Neural cell (in vitro differentiated cells): ENCODE measurements around the gene SHCBP1. TPM values are rescaled to one million over a fixed set of nuclear protein-coding genes. Genes with fewer than 3 reads are reported as not detected.

Source experiments
- H2AFZ ChIP-seq: fragments of 200-600, 300-800 bp; sonication (generic), shearing (Covaris generic); 2 replicates; pipeline ENCODE4 v1.6.0; 2014; ENCODE audit warnings: low read depth, mild to moderate bottlenecking, antibody characterized with exemption, low read length, moderate library complexity
- H3F3A ChIP-seq: fragments of 200-600 bp; shearing (Covaris generic); 2 replicates; pipeline ENCODE4 v1.6.1; 2016; ENCODE audit warnings: mild to moderate bottlenecking, moderate library complexity, mixed read lengths, antibody characterized with exemption, low read length; ENCODE audit not compliant: insufficient read depth, poor library complexity, severe bottlenecking
- H3K27ac ChIP-seq: fragments of 200-600, 300-800 bp; sonication (generic), shearing (Covaris generic); 2 replicates; pipeline ENCODE4 v1.5.1; 2014; ENCODE audit warnings: mild to moderate bottlenecking, low read length, moderate library complexity
- H3K27me3 ChIP-seq: fragments of 300-800, 200-600 bp; sonication (generic), shearing (Covaris generic); 2 replicates; pipeline ENCODE4 v1.6.0; 2014; ENCODE audit warnings: mild to moderate bottlenecking, low read depth, low read length, moderate library complexity; ENCODE audit not compliant: insufficient read depth
- H3K36me3 ChIP-seq: fragments of 300-800, 200-600 bp; sonication (generic), shearing (Covaris generic); 2 replicates; pipeline ENCODE4 v1.5.1; 2014; ENCODE audit warnings: mild to moderate bottlenecking, antibody characterized with exemption, low read length, moderate library complexity; ENCODE audit not compliant: insufficient read depth
- H3K4me2 ChIP-seq: fragments of 300-800, 200-600 bp; sonication (generic), shearing (Covaris generic); 2 replicates; pipeline ENCODE4 v1.6.0; 2014; ENCODE audit warnings: mild to moderate bottlenecking, low read length
- H3K4me3 ChIP-seq: fragments of 300-800, 200-600 bp; sonication (generic), shearing (Covaris generic); 2 replicates; pipeline ENCODE4 v1.5.1; 2014; ENCODE audit warnings: mild to moderate bottlenecking, low read length, moderate library complexity
- H3K79me2 ChIP-seq: fragments of 200-600 bp; shearing (Covaris generic); replicated peaks from 2 replicates; pipeline ENCODE4 v1.6.0; 2014; ENCODE audit warnings: mild to moderate bottlenecking, low read length, moderate library complexity; ENCODE audit not compliant: insufficient read depth
- H3K9ac ChIP-seq: fragments of 300-800, 200-600 bp; sonication (generic), shearing (Covaris generic); 2 replicates; pipeline ENCODE4 v1.6.1; 2016; ENCODE audit warnings: mild to moderate bottlenecking, low read length, mixed read lengths
- H3K9me2 ChIP-seq: fragments of 200-600 bp; shearing (Covaris generic); 2 replicates; pipeline ENCODE4 v1.6.1; 2016; ENCODE audit warnings: mild to moderate bottlenecking, low read length, mixed read lengths; ENCODE audit not compliant: insufficient read depth
- H3K9me3 ChIP-seq: fragments of 200-600, 300-800 bp; sonication (generic), shearing (Covaris generic); 2 replicates; pipeline ENCODE4 v1.6.1; 2016; ENCODE audit warnings: mild to moderate bottlenecking, mixed run types, low read length, moderate library complexity, mixed read lengths
- H4K20me1 ChIP-seq: fragments of 200-600 bp; shearing (Covaris generic); 2 replicates; pipeline ENCODE4 v1.6.1; 2016; ENCODE audit warnings: mild to moderate bottlenecking, mixed run types; ENCODE audit not compliant: insufficient read depth
- MXI1 ChIP-seq: fragments of 450-650 bp; conservative IDR thresholded peaks from 2 replicates; pipeline ENCODE4 v1.6.1; 2014; ENCODE audit warnings: antibody characterized with exemption, mild to moderate bottlenecking; ENCODE audit not compliant: poor library complexity, severe bottlenecking
- POLR2AphosphoS5 ChIP-seq: IDR thresholded peaks from 2 replicates; pipeline ENCODE4 v1.6.1; 2012
- SMC3 ChIP-seq: fragments of 450-650 bp; conservative IDR thresholded peaks from 2 replicates; pipeline ENCODE4 v1.6.1; 2014; ENCODE audit warnings: antibody characterized with exemption, mild to moderate bottlenecking, moderate library complexity; ENCODE audit not compliant: poor library complexity
- polyA plus RNA-seq: library from polyadenylated mRNA; depleted of rRNA; stranded (reverse); fragments of >200 nt; gene quantifications from 2 replicates; pipeline ENCODE4 v1.2.3, GENCODE V29; 2014
- small RNA-seq, 3 experiments: library from RNA; depleted of rRNA; stranded (forward); fragments of <200 nt; gene quantifications; one replicate each; pipeline ENCODE3, GENCODE V24; 2012

SHCBP1 gene
- polyA plus RNA-seq, 1 donor from 2014 or later, result 0.54 TPM

DNA sequence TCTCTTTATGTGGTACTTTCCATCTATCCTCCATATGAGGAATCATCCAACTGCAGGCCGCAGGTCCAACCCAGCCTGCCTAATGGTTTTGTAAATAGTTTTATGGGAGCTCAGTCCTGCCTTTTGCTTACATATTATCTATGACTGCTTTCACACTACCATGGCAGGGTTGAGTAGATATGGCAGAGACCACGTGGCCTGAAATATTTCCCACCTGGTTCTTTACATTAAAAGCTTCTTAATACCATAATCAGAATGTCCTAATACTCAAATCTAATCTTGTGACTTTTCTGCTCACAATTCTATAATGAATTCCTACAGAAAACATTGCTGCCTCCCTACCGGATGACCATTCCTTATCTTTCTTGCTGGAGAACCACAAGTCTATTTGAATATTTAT lies 71.7 kb downstream of the SHCBP1 start:
- Histone ChIP-seq H3K9me3 (no peaks in the 10 kb centered on the region), H4K20me1 (no peaks in the 10 kb centered on the region), H3K9me2 (no peaks in the 10 kb centered on the region), H3F3A (no peaks in the 10 kb centered on the region), H3K4me3 (no peak overlapping the region), H3K79me2 (no peaks in the 10 kb centered on the region), H3K4me2 (no peak overlapping the region), H2AFZ (no peak overlapping the region), H3K27ac (no peak overlapping the region), H3K36me3 (no peaks in the 10 kb centered on the region), H3K27me3 (no peaks in the 10 kb centered on the region), H3K9ac (no peak overlapping the region)
- TF ChIP-seq POLR2AphosphoS5, result no peak
- no peak for TF ChIP-seq SMC3
- TF ChIP-seq MXI1, result no peak

Small RNA genes within 50 kb of the gene (small RNA-seq; reads per million reads assigned to genes)
- gene RNU6-845P, result 0 reads per million in 3 experiments

Other genes starting within 250 kb of the SHCBP1 start
- 155 and 157 TPM in 2 replicates for gene VPS35, start 67.8 kb upstream of the SHCBP1 start, polyA plus RNA-seq
- gene ORC6, start 68.3 kb upstream of the SHCBP1 start, polyA plus RNA-seq, result 21.2 and 26.8 TPM in 2 replicates
- gene MYLK3, start 127.0 kb upstream of the SHCBP1 start, polyA plus RNA-seq, result 0.07 TPM in 1 of 2 replicates, not detected in the other
- 24.5 and 27.5 TPM in 2 replicates for gene C16orf87, start 209.8 kb upstream of the SHCBP1 start, polyA plus RNA-seq